Measurements from ENCODE around the gene RNU4-1. TPM values are rescaled to one million over a fixed set of nuclear protein-coding genes. Genes with fewer than 3 reads are reported as not detected.

Gene RNU4-1
- total and polyA plus RNA-seq, 10 of the 15 experiments (the other 5 are each of a cell fraction or from before 2014, with no cell fraction given), result under 0.01 to 15,332 (median 7.1) TPM; not detected in 3

- TF ChIP-seq ELK1 (IDR thresholded peaks at IDR 0.05; ENCODE audit: low read depth, low read length) (no peak), ZNF217 (IDR thresholded peaks at IDR 0.05) (no peak), MLLT1 (IDR thresholded peaks at IDR 0.05) (no peak), POLR2AphosphoS2 (IDR thresholded peaks at IDR 0.05; ENCODE audit: low read depth, low read length) (peak; percentile 69; the same call in 1 of the 2 replicates), SMC3 (IDR thresholded peaks at IDR 0.05; ENCODE audit: borderline replicate concordance, low read length) (no peak), GATAD2B (conservative IDR thresholded peaks at IDR 0.05; ENCODE audit: low read depth) (peak; percentile 36; the same call in 1 of the 2 replicates), CREB1 (IDR thresholded peaks at IDR 0.05; ENCODE audit: low read depth) (peak; percentile 77), TCF7 (IDR thresholded peaks at IDR 0.05; ENCODE audit: borderline replicate concordance) (no peak), NFIC (IDR thresholded peaks at IDR 0.05; ENCODE audit: low read depth, low read length) (no peak), CREM (IDR thresholded peaks at IDR 0.05; ENCODE audit: low read depth) (no peak; the same call in 1 of the 2 replicates)
Observed at GRCh38 chr12:120317224-120318105, 24.4 kb upstream of the RNU4-1 start (continued).

Data from GM12878 (cell line).